HS-27A (cell line): ENCODE measurements around the gene DCAF6.
"Not testable (repeated sequence)": the region's sequence is repeated elsewhere in the genome, so short reads cannot be mapped to it uniquely, and the experiment has no call there.

Experiments used
- DNase-seq: peaks from one replicate; pipeline ENCODE4 v3.0.0-alpha.2; 2012; ENCODE audit warnings: low read depth, missing footprints

Gene DCAF6

GRCh38 chr1:168031627-168032026 lies 95.1 kb downstream of the DCAF6 start:
- no peak for DNase-seq

GRCh38 chr1:168032029-168032428 lies 95.5 kb downstream of the DCAF6 start:
- DNase-seq: no peak

GRCh38 chr1:168035345-168035744 lies 98.9 kb downstream of the DCAF6 start:
- no peak for DNase-seq

GRCh38 chr1:168042362-168042761 lies 105.9 kb downstream of the DCAF6 start:
- DNase-seq: no peak

- DNase-seq: no peak
Observed at GRCh38 chr1:168045311-168045710, 108.8 kb downstream of the DCAF6 start.

- no peak for DNase-seq
Observed at GRCh38 chr1:168050307-168050706, 113.8 kb downstream of the DCAF6 start.

GRCh38 chr1:168050880-168051279 lies 114.4 kb downstream of the DCAF6 start:
- DNase-seq: no peak

GRCh38 chr1:168053681-168054080 lies 117.2 kb downstream of the DCAF6 start:
- no peak for DNase-seq

GRCh38 chr1:168054117-168054516 lies 117.6 kb downstream of the DCAF6 start:
- no peak for DNase-seq

- not testable (repeated sequence) for DNase-seq
Observed at GRCh38 chr1:168056152-168056551, 119.7 kb downstream of the DCAF6 start.

- DNase-seq: no peak
Observed at GRCh38 chr1:168057355-168057754, 120.9 kb downstream of the DCAF6 start.

GRCh38 chr1:168057921-168058320 lies 121.4 kb downstream of the DCAF6 start:
- no peak for DNase-seq

- DNase-seq: no peak
Observed at GRCh38 chr1:168064216-168064615, 127.7 kb downstream of the DCAF6 start.

- DNase-seq: no peak
Observed at GRCh38 chr1:168065506-168065905, 129.0 kb downstream of the DCAF6 start.

GRCh38 chr1:168069384-168069783 lies 132.9 kb downstream of the DCAF6 start:
- no peak for DNase-seq

GRCh38 chr1:168079761-168080160 lies 143.3 kb downstream of the DCAF6 start:
- DNase-seq: no peak

- no peak for DNase-seq
Observed at GRCh38 chr1:168081373-168082007, 145.0 kb downstream of the DCAF6 start.

- DNase-seq: peak; percentile 17
Observed at GRCh38 chr1:168082008-168082876, 145.8 kb downstream of the DCAF6 start.

GRCh38 chr1:168083456-168084325 lies 147.2 kb downstream of the DCAF6 start:
- no peak for DNase-seq

GRCh38 chr1:168084396-168085231 lies 148.1 kb downstream of the DCAF6 start:
- DNase-seq: no peak

- DNase-seq: no peak
Observed at GRCh38 chr1:168085401-168085872, 149.0 kb downstream of the DCAF6 start.
